ENCODE data around the gene PSD4.

Gene PSD4

DNA sequence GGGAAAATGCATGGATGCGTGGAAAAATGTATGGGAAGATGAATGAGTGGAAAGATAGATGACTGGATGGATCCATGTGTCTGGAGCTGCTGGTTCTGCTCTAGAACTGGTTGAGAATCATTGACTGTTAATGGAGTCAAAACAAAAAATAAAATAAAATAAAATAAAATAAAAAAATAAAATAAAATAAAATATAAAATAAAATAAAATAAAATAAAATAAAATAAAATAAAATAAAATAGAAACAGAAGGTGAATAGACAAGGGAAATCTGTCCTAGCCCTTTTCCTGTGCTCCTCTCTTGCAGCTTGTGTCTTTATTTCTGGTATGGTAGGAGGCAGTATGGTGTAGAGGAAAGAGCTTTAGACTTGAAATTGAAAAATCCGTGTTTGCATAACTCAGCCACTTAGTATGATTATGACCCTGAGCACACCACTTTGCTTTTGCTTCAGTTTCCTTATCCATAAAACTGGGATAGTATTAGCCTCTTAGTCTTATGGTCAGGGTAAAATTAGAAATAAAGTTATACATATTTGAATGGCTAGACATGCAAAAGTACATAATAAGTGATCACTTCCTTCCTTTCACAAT lies 51.0 kb downstream of the PSD4 start:
- TF ChIP-seq, protein P1, sequence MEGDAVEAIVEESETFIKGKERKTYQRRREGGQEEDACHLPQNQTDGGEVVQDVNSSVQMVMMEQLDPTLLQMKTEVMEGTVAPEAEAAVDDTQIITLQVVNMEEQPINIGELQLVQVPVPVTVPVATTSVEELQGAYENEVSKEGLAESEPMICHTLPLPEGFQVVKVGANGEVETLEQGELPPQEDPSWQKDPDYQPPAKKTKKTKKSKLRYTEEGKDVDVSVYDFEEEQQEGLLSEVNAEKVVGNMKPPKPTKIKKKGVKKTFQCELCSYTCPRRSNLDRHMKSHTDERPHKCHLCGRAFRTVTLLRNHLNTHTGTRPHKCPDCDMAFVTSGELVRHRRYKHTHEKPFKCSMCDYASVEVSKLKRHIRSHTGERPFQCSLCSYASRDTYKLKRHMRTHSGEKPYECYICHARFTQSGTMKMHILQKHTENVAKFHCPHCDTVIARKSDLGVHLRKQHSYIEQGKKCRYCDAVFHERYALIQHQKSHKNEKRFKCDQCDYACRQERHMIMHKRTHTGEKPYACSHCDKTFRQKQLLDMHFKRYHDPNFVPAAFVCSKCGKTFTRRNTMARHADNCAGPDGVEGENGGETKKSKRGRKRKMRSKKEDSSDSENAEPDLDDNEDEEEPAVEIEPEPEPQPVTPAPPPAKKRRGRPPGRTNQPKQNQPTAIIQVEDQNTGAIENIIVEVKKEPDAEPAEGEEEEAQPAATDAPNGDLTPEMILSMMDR (IDR thresholded peaks at IDR 0.05; ENCODE audit: control extremely low read depth, extremely low read depth, low read depth, missing control alignments), result no peak
- ChIA-PET CTCF (no interaction called here), POLR2A (no interaction called here)
- no peak for DNase-seq (ENCODE audit: extremely low spot score)

DNA sequence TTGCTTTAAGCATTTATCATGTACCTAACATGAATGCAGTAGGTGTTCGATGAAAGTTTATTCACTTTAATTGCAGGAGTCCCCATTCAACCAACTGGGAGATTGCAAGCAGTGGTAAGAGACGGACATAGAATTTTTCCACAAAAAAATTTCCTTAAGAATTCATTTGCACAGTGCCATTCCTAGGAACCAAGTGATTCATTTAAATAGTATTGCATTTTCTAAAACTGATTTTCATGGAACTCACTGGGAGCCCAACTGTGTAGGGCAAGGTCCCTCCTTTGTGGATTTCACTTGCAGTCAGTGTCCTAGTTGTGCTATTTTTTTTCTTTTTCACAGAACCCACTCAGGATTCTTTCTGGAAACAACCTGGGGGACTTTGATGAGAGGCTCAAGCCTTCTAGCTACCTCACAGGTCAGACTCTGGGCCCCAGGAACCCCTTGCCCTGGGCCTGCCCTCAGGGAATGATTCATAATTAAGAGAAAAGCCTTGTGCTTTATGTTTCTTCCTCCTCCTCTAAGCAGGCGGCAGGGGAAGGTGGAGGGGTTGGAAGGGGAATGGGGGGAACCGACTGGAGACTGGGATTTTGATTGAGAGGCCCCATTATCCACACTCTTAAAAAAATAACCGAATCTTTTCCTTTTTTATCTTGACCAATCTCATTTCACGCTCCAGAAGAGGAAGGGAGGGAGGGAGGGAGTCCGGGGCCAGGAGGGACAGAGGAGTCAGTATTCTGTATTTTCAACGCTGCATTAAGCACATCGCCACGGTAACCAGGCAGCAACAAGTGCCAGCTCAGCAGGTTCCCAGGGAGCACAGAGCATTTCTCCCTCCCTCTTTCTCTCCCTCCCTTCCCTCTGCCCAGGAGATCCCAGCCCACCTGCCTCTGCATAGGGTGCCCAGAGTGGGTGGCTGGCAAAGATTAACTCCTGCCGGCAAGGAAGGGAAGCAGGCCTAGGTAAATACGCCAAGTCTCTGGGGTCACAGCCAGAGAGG lies 51.8 kb downstream of the PSD4 start:
- ChIA-PET POLR2A (no interaction called here), CTCF (no interaction called here)
- no peak for DNase-seq (ENCODE audit: extremely low spot score)
- TF ChIP-seq, protein P1 (IDR thresholded peaks at IDR 0.05; ENCODE audit: control extremely low read depth, extremely low read depth, low read depth, missing control alignments), result no peak

DNA sequence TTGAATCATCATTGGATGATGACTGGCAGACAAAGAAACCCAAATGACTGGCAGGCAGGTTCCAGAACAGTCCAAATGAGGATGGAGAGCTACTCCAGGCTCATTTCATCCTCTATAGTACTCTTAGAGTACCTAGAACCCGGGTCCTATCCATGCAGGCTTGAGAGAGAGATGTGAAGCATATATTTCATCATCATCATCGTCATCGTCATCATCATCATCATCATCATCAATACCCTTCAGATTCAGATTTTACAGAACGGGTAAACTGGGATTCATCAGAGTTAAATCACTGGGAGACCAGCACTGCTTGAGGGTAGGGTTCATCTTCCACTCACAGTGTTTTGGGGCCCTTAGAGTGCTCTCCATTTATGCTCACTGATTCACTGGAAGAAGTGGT lies 52.7 kb downstream of the PSD4 start:
- TF ChIP-seq, protein P1 (IDR thresholded peaks at IDR 0.05; ENCODE audit: control extremely low read depth, extremely low read depth, low read depth, missing control alignments), result no peak
- POLR2A ChIA-PET, result no interaction called here
- DNase-seq (ENCODE audit: extremely low spot score), result no peak
- CTCF ChIA-PET, result no interaction called here

DNA sequence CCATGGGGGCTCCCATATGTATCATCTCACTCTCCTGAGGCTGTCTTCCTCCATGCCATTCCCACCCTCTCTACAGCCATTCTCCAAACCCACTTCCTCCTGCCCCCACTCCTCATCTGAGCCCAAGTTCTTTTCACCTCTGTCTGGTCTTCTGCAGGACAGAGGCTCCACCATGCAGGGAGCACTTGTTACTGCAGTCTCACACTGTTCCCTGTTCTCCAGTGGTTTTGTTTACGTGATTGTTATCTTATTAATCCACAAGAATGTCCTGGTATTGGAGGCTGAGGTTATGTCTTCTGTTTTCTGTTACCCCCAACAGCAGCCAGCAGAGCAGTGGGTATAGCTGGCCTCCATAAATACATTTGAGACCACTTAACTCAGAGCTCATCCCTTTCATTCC lies 53.5 kb downstream of the PSD4 start:
- ChIA-PET POLR2A (no interaction called here), CTCF (interaction anchor here (1.2 kb wide), 2 partner anchors 89 to 90 kb away, joined by 3 to 4 read pairs; no protein-coding TSS in a partner anchor)
- TF ChIP-seq, protein P1 (IDR thresholded peaks at IDR 0.05; ENCODE audit: control extremely low read depth, extremely low read depth, low read depth, missing control alignments), result no peak
- no peak for DNase-seq (ENCODE audit: extremely low spot score)

DNA sequence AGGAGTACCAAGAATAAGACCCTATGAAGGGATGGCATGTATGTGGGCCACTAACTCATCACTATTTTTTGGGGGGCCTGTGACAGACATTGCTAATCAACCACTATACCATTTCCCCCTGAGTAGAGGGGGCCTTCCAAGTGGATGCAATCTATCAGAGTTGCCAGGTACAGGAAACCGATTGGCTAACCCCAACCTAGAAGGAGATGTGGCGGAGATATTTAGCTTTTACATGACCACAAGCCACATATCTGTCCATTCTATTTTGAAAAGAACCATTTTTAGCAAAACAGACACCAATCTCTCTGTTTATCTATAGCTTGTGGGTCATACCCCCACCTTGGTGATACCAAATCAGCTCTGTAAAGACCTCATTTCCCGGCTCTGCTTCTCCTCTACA lies 53.9 kb downstream of the PSD4 start:
- CTCF ChIA-PET, result interaction anchor here (1.2 kb wide), 2 partner anchors 89 to 91 kb away, joined by 3 to 4 read pairs; no protein-coding TSS in a partner anchor

DNA sequence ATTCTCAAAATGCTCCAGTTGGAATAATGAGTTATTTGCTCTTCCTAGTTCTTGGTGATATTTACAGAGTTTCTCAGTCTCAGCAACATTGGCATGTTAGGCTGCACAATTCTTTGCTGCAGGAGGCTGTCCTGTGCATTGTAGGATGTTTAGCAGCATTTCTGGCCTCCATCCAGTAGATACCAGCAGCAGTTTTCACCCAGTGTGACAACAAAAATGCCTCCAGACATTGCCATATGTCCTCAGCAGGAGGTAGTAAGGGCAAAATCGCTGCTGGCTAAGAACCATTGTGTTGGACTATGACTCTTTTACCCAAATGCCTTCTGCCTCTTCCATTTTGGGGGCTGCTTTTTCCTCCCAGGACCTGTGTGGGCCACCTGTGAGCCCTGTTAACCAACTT lies 54.6 kb downstream of the PSD4 start:
- TF ChIP-seq, protein P1 (IDR thresholded peaks at IDR 0.05; ENCODE audit: control extremely low read depth, extremely low read depth, low read depth, missing control alignments), result no peak
- POLR2A ChIA-PET, result no interaction called here
- CTCF ChIA-PET, result interaction anchor here (1.2 kb wide), 1 partner anchor 90 kb away, joined by 4 read pairs; no protein-coding TSS in a partner anchor
- no peak for DNase-seq (ENCODE audit: extremely low spot score)

More for the DNA sequence above, 53.9 kb downstream of the PSD4 start:
- DNase-seq (ENCODE audit: extremely low spot score), result no peak
- POLR2A ChIA-PET, result no interaction called here
- TF ChIP-seq, protein P1 (IDR thresholded peaks at IDR 0.05; ENCODE audit: control extremely low read depth, extremely low read depth, low read depth, missing control alignments), result no peak
